Measurements from ENCODE around the gene TMEM164. TPM values are rescaled to one million over a fixed set of nuclear protein-coding genes. Genes with fewer than 3 reads are reported as not detected.
A peak's percentile ranks its signal among the peaks of the same experiment; 100 is the strongest.

TMEM164 gene
- total and polyA plus RNA-seq, 2 donors = 9.1 to 11.2 TPM

GRCh38 chrX:110181459-110182137 is 178.7 kb downstream of the TMEM164 start:
- WGBS = 92% methylated on average over 2 of the region's 2 CpGs
- peaks cover 0 to 5% of the 10 kb centered on the region in 2 donors for H3K4me1 ChIP-seq (ENCODE audit: control insufficient read depth in 2 of 2, insufficient read depth in 2 of 2, low read length in 2 of 2)
- H3K27ac ChIP-seq (ENCODE audit: low read depth in 1 of 2, low read length in 1 of 2) = no peak overlapping the region
- no peaks in the 10 kb centered on the region for H3K27me3 ChIP-seq (ENCODE audit: control insufficient read depth in 2 of 2, insufficient read depth in 1 of 2, low read length in 1 of 2)
- no peak overlapping the region for H3K4me3 ChIP-seq (ENCODE audit: low read length in 2 of 2)
- no peak for DNase-seq (ENCODE audit: low read depth in 6 of 9, low spot score in 9 of 9)
- H3K9me3 ChIP-seq (ENCODE audit: control insufficient read depth in 2 of 2, insufficient read depth in 1 of 2, low read length in 1 of 2) = no peaks in the 10 kb centered on the region
- no peaks in the 10 kb centered on the region for H3K36me3 ChIP-seq (ENCODE audit: control insufficient read depth in 2 of 2, insufficient read depth in 2 of 2, low read length in 1 of 2)

GRCh38 chrX:110182362-110182761 is 179.4 kb downstream of the TMEM164 start:
- Histone ChIP-seq H3K27me3 (ENCODE audit: control insufficient read depth in 2 of 2, insufficient read depth in 1 of 2, low read length in 1 of 2) (no peaks in the 10 kb centered on the region), H3K27ac (ENCODE audit: low read depth in 1 of 2, low read length in 1 of 2) (no peak overlapping the region), H3K4me1 (ENCODE audit: control insufficient read depth in 2 of 2, insufficient read depth in 2 of 2, low read length in 2 of 2) (peaks cover 0 to 5% of the 10 kb centered on the region in 2 donors), H3K4me3 (ENCODE audit: low read length in 2 of 2) (no peak overlapping the region), H3K9me3 (ENCODE audit: control insufficient read depth in 2 of 2, insufficient read depth in 1 of 2, low read length in 1 of 2) (no peaks in the 10 kb centered on the region), H3K36me3 (ENCODE audit: control insufficient read depth in 2 of 2, insufficient read depth in 2 of 2, low read length in 1 of 2) (no peaks in the 10 kb centered on the region)
- WGBS = 100% methylated on average over 1 of the region's 1 CpG
- DNase-seq (ENCODE audit: low read depth in 6 of 9, low spot score in 9 of 9) = no peak

- Histone ChIP-seq H3K4me3 (ENCODE audit: low read length in 2 of 2) (no peak overlapping the region), H3K27me3 (ENCODE audit: control insufficient read depth in 2 of 2, insufficient read depth in 1 of 2, low read length in 1 of 2) (no peaks in the 10 kb centered on the region), H3K36me3 (ENCODE audit: control insufficient read depth in 2 of 2, insufficient read depth in 2 of 2, low read length in 1 of 2) (no peaks in the 10 kb centered on the region), H3K27ac (ENCODE audit: low read depth in 1 of 2, low read length in 1 of 2) (no peak overlapping the region), H3K4me1 (ENCODE audit: control insufficient read depth in 2 of 2, insufficient read depth in 2 of 2, low read length in 2 of 2) (peaks cover 0 to 5% of the 10 kb centered on the region in 2 donors), H3K9me3 (ENCODE audit: control insufficient read depth in 2 of 2, insufficient read depth in 1 of 2, low read length in 1 of 2) (no peaks in the 10 kb centered on the region)
- 98% methylated on average over 6 of the region's 6 CpGs for WGBS
- DNase-seq (ENCODE audit: low read depth in 6 of 9, low spot score in 9 of 9) = no peak
These were observed 180.0 kb downstream of the TMEM164 start for GRCh38 chrX:110182865-110183264.

- WGBS = 100% methylated on average over 2 of the region's 2 CpGs
- H3K9me3 ChIP-seq (ENCODE audit: control insufficient read depth in 2 of 2, insufficient read depth in 1 of 2, low read length in 1 of 2) = no peaks in the 10 kb centered on the region
- H3K4me1 ChIP-seq (ENCODE audit: control insufficient read depth in 2 of 2, insufficient read depth in 2 of 2, low read length in 2 of 2) = peaks cover 0 to 5% of the 10 kb centered on the region in 2 donors
- no peak overlapping the region for H3K27ac ChIP-seq (ENCODE audit: low read depth in 1 of 2, low read length in 1 of 2)
- H3K36me3 ChIP-seq (ENCODE audit: control insufficient read depth in 2 of 2, insufficient read depth in 2 of 2, low read length in 1 of 2) = no peaks in the 10 kb centered on the region
- H3K4me3 ChIP-seq (ENCODE audit: low read length in 2 of 2) = no peak overlapping the region
- no peaks in the 10 kb centered on the region for H3K27me3 ChIP-seq (ENCODE audit: control insufficient read depth in 2 of 2, insufficient read depth in 1 of 2, low read length in 1 of 2)
- DNase-seq (ENCODE audit: low read depth in 6 of 9, low spot score in 9 of 9) = no peak
These were observed 180.4 kb downstream of the TMEM164 start for GRCh38 chrX:110183314-110183713.

GRCh38 chrX:110188701-110189558 is 186.0 kb downstream of the TMEM164 start:
- H3K4me1 ChIP-seq (ENCODE audit: control insufficient read depth in 2 of 2, insufficient read depth in 2 of 2, low read length in 2 of 2) = peaks cover 2 to 4% of the 10 kb centered on the region in 2 donors
- H3K27me3 ChIP-seq (ENCODE audit: control insufficient read depth in 2 of 2, insufficient read depth in 1 of 2, low read length in 1 of 2) = no peaks in the 10 kb centered on the region
- DNase-seq (ENCODE audit: low read depth in 6 of 9, low spot score in 9 of 9) = peak in 1 of 9 donors; percentile 9
- H3K36me3 ChIP-seq (ENCODE audit: control insufficient read depth in 2 of 2, insufficient read depth in 2 of 2, low read length in 1 of 2) = no peaks in the 10 kb centered on the region
- no peak overlapping the region for H3K27ac ChIP-seq (ENCODE audit: low read depth in 1 of 2, low read length in 1 of 2)
- WGBS = 57% methylated on average over 4 of the region's 4 CpGs
- H3K4me3 ChIP-seq (ENCODE audit: low read length in 2 of 2) = no peak overlapping the region
- H3K9me3 ChIP-seq (ENCODE audit: control insufficient read depth in 2 of 2, insufficient read depth in 1 of 2, low read length in 1 of 2) = no peaks in the 10 kb centered on the region

- Histone ChIP-seq H3K4me1 (ENCODE audit: control insufficient read depth in 2 of 2, insufficient read depth in 2 of 2, low read length in 2 of 2) (peaks cover 2 to 4% of the 10 kb centered on the region in 2 donors), H3K27ac (ENCODE audit: low read depth in 1 of 2, low read length in 1 of 2) (no peak overlapping the region), H3K27me3 (ENCODE audit: control insufficient read depth in 2 of 2, insufficient read depth in 1 of 2, low read length in 1 of 2) (no peaks in the 10 kb centered on the region), H3K36me3 (ENCODE audit: control insufficient read depth in 2 of 2, insufficient read depth in 2 of 2, low read length in 1 of 2) (no peaks in the 10 kb centered on the region), H3K9me3 (ENCODE audit: control insufficient read depth in 2 of 2, insufficient read depth in 1 of 2, low read length in 1 of 2) (no peaks in the 10 kb centered on the region), H3K4me3 (ENCODE audit: low read length in 2 of 2) (no peak overlapping the region)
- WGBS = 63% methylated on average over 4 of the region's 4 CpGs
- DNase-seq (ENCODE audit: low read depth in 6 of 9, low spot score in 9 of 9) = no peak
These were observed 189.6 kb downstream of the TMEM164 start for GRCh38 chrX:110192516-110192915.

- H3K9me3 ChIP-seq (ENCODE audit: control insufficient read depth in 2 of 2, insufficient read depth in 1 of 2, low read length in 1 of 2) = no peaks in the 10 kb centered on the region
- 91% methylated on average over 3 of the region's 3 CpGs for WGBS
- no peak overlapping the region for H3K4me3 ChIP-seq (ENCODE audit: low read length in 2 of 2)
- H3K36me3 ChIP-seq (ENCODE audit: control insufficient read depth in 2 of 2, insufficient read depth in 2 of 2, low read length in 1 of 2) = peaks cover 0 to 5% of the 10 kb centered on the region in 2 donors
- DNase-seq (ENCODE audit: low read depth in 6 of 9, low spot score in 9 of 9) = no peak
- H3K27me3 ChIP-seq (ENCODE audit: control insufficient read depth in 2 of 2, insufficient read depth in 1 of 2, low read length in 1 of 2) = no peaks in the 10 kb centered on the region
- H3K27ac ChIP-seq (ENCODE audit: low read depth in 1 of 2, low read length in 1 of 2) = no peak overlapping the region
- H3K4me1 ChIP-seq (ENCODE audit: control insufficient read depth in 2 of 2, insufficient read depth in 2 of 2, low read length in 2 of 2) = no peaks in the 10 kb centered on the region
These were observed 192.1 kb downstream of the TMEM164 start for GRCh38 chrX:110194977-110195376.

GRCh38 chrX:110201799-110202198 is 198.9 kb downstream of the TMEM164 start:
- no peak overlapping the region for H3K4me3 ChIP-seq (ENCODE audit: low read length in 2 of 2)
- 98% methylated on average over 3 of the region's 3 CpGs for WGBS
- no peaks in the 10 kb centered on the region for H3K27me3 ChIP-seq (ENCODE audit: control insufficient read depth in 2 of 2, insufficient read depth in 1 of 2, low read length in 1 of 2)
- H3K4me1 ChIP-seq (ENCODE audit: control insufficient read depth in 2 of 2, insufficient read depth in 2 of 2, low read length in 2 of 2) = no peaks in the 10 kb centered on the region
- H3K27ac ChIP-seq (ENCODE audit: low read depth in 1 of 2, low read length in 1 of 2) = no peak overlapping the region
- no peaks in the 10 kb centered on the region for H3K9me3 ChIP-seq (ENCODE audit: control insufficient read depth in 2 of 2, insufficient read depth in 1 of 2, low read length in 1 of 2)
- DNase-seq (ENCODE audit: low read depth in 6 of 9, low spot score in 9 of 9) = no peak
- H3K36me3 ChIP-seq (ENCODE audit: control insufficient read depth in 2 of 2, insufficient read depth in 2 of 2, low read length in 1 of 2) = peaks cover 0 to 5% of the 10 kb centered on the region in 2 donors

GRCh38 chrX:110204986-110205385 is 202.1 kb downstream of the TMEM164 start:
- Histone ChIP-seq H3K4me1 (ENCODE audit: control insufficient read depth in 2 of 2, insufficient read depth in 2 of 2, low read length in 2 of 2) (no peaks in the 10 kb centered on the region), H3K27ac (ENCODE audit: low read depth in 1 of 2, low read length in 1 of 2) (no peak overlapping the region), H3K9me3 (ENCODE audit: control insufficient read depth in 2 of 2, insufficient read depth in 1 of 2, low read length in 1 of 2) (no peaks in the 10 kb centered on the region), H3K4me3 (ENCODE audit: low read length in 2 of 2) (no peak overlapping the region), H3K27me3 (ENCODE audit: control insufficient read depth in 2 of 2, insufficient read depth in 1 of 2, low read length in 1 of 2) (no peaks in the 10 kb centered on the region), H3K36me3 (ENCODE audit: control insufficient read depth in 2 of 2, insufficient read depth in 2 of 2, low read length in 1 of 2) (no peaks in the 10 kb centered on the region)
- no peak for DNase-seq (ENCODE audit: low read depth in 6 of 9, low spot score in 9 of 9)
